Measurements from ENCODE around the gene CLHC1. TPM values are rescaled to one million over a fixed set of nuclear protein-coding genes. Genes with fewer than 3 reads are reported as not detected.
A peak's percentile ranks its signal among the peaks of the same experiment; 100 is the strongest.
"Not testable (repeated sequence)": the region's sequence is repeated elsewhere in the genome, so short reads cannot be mapped to it uniquely, and the experiment has no call there.

Gene CLHC1
- total and polyA plus RNA-seq, 4 donors, result 0.45 to 4.9 (median 2.6) TPM

DNA sequence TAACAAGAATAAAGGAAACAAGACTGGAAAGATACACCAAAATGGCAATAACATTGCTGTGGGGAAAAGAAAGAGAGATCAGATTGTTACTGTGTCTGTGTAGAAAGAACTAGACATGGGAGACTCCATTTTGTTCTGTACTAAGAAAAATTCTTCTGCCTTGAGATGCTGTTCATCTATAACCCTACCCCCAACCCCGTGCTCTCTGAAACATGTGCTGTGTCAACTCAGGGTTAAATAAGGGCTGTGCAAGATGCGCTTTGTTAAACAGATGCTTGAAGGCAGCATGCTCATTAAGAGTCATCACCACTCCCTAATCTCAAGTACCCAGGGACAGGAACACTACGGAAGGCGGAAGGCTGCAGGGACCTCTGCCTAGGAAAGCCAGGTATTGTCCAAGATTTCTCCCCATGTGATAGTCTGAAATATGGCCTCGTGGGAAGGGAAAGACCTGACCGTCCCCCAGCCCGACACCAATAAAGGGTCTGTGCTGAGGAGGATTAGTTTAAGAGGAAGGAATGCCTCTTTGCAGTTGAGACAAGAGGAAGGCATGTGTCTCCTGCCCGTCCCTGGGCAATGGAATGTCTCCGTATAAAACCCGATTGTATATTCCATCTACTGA, 47.2 kb upstream of the CLHC1 start:
- DNase-seq (ENCODE audit: low spot score); H3K4me3 ChIP-seq (ENCODE audit: low read depth in 1 of 3, low read length in 3 of 3); H3K27ac ChIP-seq (ENCODE audit: low read depth in 1 of 2, low read length in 2 of 2); H3K9ac ChIP-seq (ENCODE audit: low read depth in 1 of 2, low read length in 2 of 2); H3K27me3 ChIP-seq (ENCODE audit: control insufficient read depth in 4 of 4, insufficient read depth in 4 of 4, low read length in 3 of 4); H3K9me3 ChIP-seq (ENCODE audit: control insufficient read depth in 4 of 4, low read length in 3 of 4); H3K36me3 ChIP-seq (ENCODE audit: control insufficient read depth in 4 of 4, insufficient read depth in 3 of 4, low read depth in 1 of 4, low read length in 3 of 4): not testable (repeated sequence)
- WGBS, result 67% methylated on average over 10 of the region's 10 CpGs
- H3K4me1 ChIP-seq (ENCODE audit: control insufficient read depth in 4 of 4, insufficient read depth in 4 of 4, low read length in 3 of 4), result peaks cover 0 to 11% (median 4%) of the 10 kb centered on the region in 4 donors

DNA sequence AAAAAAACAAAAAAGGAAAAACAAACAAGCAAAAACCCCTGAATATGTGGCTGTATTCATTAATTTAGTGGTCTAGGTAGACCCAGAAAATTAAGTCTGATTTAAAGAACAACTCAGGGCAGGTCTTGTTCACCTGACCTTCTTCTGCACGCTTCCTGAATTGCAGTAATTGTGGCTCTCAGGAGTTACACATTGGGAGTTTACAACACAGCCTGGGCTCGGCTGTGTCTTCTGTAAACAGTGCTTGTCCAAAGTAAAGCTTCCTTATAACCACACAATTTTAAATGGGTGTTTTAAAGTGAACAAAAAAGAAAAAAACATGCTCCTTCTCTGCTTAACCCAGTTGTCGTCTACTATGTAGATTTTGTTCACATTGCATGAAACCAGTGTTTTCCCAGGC, 45.2 kb upstream of the CLHC1 start:
- H3K4me1 ChIP-seq (ENCODE audit: control insufficient read depth in 4 of 4, insufficient read depth in 4 of 4, low read length in 3 of 4), result peaks cover 0 to 2% (median 0%) of the 10 kb centered on the region in 4 donors
- no peaks in the 10 kb centered on the region for H3K9me3 ChIP-seq (ENCODE audit: control insufficient read depth in 4 of 4, low read length in 3 of 4)
- no peaks in the 10 kb centered on the region for H3K36me3 ChIP-seq (ENCODE audit: control insufficient read depth in 4 of 4, insufficient read depth in 3 of 4, low read depth in 1 of 4, low read length in 3 of 4)
- H3K4me3 ChIP-seq (ENCODE audit: low read depth in 1 of 3, low read length in 3 of 3), result no peak overlapping the region
- no peak overlapping the region for H3K9ac ChIP-seq (ENCODE audit: low read depth in 1 of 2, low read length in 2 of 2)
- H3K27me3 ChIP-seq (ENCODE audit: control insufficient read depth in 4 of 4, insufficient read depth in 4 of 4, low read length in 3 of 4), result no peaks in the 10 kb centered on the region
- DNase-seq (ENCODE audit: low spot score), result no peak
- 56% methylated on average over 3 of the region's 3 CpGs for WGBS
- no peak overlapping the region for H3K27ac ChIP-seq (ENCODE audit: low read depth in 1 of 2, low read length in 2 of 2)
- no peak for TF ChIP-seq RAD21 (IDR thresholded peaks at IDR 0.05)
- TF ChIP-seq GABPA (IDR thresholded peaks at IDR 0.05 in 1 of 2, conservative IDR thresholded peaks at IDR 0.05 in 1 of 2), result no peak
- no peak for TF ChIP-seq FOXA2 (IDR thresholded peaks at IDR 0.05)
- no peak for TF ChIP-seq TAF1 (conservative IDR thresholded peaks at IDR 0.05)

DNA sequence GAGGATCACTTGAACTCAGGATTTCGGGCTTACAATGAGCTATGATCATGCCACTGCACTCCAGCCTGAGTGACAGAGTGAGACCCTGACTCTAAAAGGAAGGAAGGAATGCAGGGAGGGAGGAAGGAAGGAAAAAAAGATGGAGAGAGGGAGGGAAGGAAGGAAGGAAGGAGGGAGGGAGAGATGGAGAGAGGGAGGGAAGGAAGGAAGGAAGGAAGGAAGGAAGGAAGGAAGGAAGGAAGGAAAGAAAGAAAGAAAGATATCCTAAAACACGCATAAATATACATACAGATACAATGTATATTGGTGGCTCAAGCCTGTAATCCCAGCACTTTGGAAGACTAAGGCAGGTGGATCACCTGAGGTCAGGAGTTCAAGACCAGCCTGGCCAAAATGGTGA, 42.3 kb upstream of the CLHC1 start:
- not testable (repeated sequence) for H3K4me1 ChIP-seq (ENCODE audit: control insufficient read depth in 4 of 4, insufficient read depth in 4 of 4, low read length in 3 of 4); H3K9ac ChIP-seq (ENCODE audit: low read depth in 1 of 2, low read length in 2 of 2); DNase-seq (ENCODE audit: low spot score); H3K27ac ChIP-seq (ENCODE audit: low read depth in 1 of 2, low read length in 2 of 2); H3K36me3 ChIP-seq (ENCODE audit: control insufficient read depth in 4 of 4, insufficient read depth in 3 of 4, low read depth in 1 of 4, low read length in 3 of 4); H3K27me3 ChIP-seq (ENCODE audit: control insufficient read depth in 4 of 4, insufficient read depth in 4 of 4, low read length in 3 of 4); H3K4me3 ChIP-seq (ENCODE audit: low read depth in 1 of 3, low read length in 3 of 3); H3K9me3 ChIP-seq (ENCODE audit: control insufficient read depth in 4 of 4, low read length in 3 of 4)
- 93% methylated on average over 2 of the region's 2 CpGs for WGBS

DNA sequence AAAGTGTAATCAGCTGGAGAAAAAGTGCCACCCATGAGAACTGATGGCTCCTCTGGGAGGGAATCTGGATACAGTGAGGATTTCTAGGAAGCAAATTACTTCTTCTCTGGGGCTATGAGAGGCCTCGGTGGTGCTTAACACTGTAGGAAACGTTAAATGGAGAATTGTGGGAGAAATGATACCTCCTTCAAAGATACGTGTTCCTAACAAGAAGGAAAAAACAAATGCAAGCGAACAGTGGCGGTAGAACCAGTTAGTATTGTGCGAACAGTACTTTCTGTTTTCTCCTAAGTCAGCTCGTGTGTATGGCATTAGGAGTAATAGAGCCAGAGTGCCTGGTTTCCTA, 37.5 kb upstream of the CLHC1 start:
- peak overlapping the region; percentile 80 to 90 for H3K27ac ChIP-seq (ENCODE audit: low read depth in 1 of 2, low read length in 2 of 2)
- no peaks in the 10 kb centered on the region for H3K27me3 ChIP-seq (ENCODE audit: control insufficient read depth in 4 of 4, insufficient read depth in 4 of 4, low read length in 3 of 4)
- peak overlapping the region; percentile 88 to 90 for H3K9ac ChIP-seq (ENCODE audit: low read depth in 1 of 2, low read length in 2 of 2)
- peak overlapping the region; percentile 70 to 88 (median 73) for H3K4me3 ChIP-seq (ENCODE audit: low read depth in 1 of 3, low read length in 3 of 3)
- WGBS, result 61% methylated on average over 7 of the region's 7 CpGs
- no peaks in the 10 kb centered on the region for H3K9me3 ChIP-seq (ENCODE audit: control insufficient read depth in 4 of 4, low read length in 3 of 4)
- peaks cover 1 to 11% (median 6%) of the 10 kb centered on the region in 4 donors for H3K36me3 ChIP-seq (ENCODE audit: control insufficient read depth in 4 of 4, insufficient read depth in 3 of 4, low read depth in 1 of 4, low read length in 3 of 4)
- TF ChIP-seq GABPA (IDR thresholded peaks at IDR 0.05 in 1 of 2, conservative IDR thresholded peaks at IDR 0.05 in 1 of 2) (no peak), EGR1 (IDR thresholded peaks at IDR 0.05; ENCODE audit: low read depth in 2 of 2) (no peak), HNF4A (conservative IDR thresholded peaks at IDR 0.05) (no peak), TAF1 (conservative IDR thresholded peaks at IDR 0.05) (no peak), SP1 (IDR thresholded peaks at IDR 0.05) (no peak), HNF4G (IDR thresholded peaks at IDR 0.05) (no peak), FOXA1 (IDR thresholded peaks at IDR 0.05) (no peak), RAD21 (IDR thresholded peaks at IDR 0.05) (no peak), RXRA (IDR thresholded peaks at IDR 0.05) (no peak)
- TF ChIP-seq, protein P1, sequence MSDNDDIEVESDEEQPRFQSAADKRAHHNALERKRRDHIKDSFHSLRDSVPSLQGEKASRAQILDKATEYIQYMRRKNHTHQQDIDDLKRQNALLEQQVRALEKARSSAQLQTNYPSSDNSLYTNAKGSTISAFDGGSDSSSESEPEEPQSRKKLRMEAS (IDR thresholded peaks at IDR 0.05), result no peak
- TF ChIP-seq, protein P2, sequence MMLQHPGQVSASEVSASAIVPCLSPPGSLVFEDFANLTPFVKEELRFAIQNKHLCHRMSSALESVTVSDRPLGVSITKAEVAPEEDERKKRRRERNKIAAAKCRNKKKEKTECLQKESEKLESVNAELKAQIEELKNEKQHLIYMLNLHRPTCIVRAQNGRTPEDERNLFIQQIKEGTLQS (IDR thresholded peaks at IDR 0.05), result no peak
- TF ChIP-seq, protein P3, sequence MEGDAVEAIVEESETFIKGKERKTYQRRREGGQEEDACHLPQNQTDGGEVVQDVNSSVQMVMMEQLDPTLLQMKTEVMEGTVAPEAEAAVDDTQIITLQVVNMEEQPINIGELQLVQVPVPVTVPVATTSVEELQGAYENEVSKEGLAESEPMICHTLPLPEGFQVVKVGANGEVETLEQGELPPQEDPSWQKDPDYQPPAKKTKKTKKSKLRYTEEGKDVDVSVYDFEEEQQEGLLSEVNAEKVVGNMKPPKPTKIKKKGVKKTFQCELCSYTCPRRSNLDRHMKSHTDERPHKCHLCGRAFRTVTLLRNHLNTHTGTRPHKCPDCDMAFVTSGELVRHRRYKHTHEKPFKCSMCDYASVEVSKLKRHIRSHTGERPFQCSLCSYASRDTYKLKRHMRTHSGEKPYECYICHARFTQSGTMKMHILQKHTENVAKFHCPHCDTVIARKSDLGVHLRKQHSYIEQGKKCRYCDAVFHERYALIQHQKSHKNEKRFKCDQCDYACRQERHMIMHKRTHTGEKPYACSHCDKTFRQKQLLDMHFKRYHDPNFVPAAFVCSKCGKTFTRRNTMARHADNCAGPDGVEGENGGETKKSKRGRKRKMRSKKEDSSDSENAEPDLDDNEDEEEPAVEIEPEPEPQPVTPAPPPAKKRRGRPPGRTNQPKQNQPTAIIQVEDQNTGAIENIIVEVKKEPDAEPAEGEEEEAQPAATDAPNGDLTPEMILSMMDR (IDR thresholded peaks at IDR 0.05; ENCODE audit: low read depth, low read length, missing input control), result no peak
- TF ChIP-seq, protein P4, sequence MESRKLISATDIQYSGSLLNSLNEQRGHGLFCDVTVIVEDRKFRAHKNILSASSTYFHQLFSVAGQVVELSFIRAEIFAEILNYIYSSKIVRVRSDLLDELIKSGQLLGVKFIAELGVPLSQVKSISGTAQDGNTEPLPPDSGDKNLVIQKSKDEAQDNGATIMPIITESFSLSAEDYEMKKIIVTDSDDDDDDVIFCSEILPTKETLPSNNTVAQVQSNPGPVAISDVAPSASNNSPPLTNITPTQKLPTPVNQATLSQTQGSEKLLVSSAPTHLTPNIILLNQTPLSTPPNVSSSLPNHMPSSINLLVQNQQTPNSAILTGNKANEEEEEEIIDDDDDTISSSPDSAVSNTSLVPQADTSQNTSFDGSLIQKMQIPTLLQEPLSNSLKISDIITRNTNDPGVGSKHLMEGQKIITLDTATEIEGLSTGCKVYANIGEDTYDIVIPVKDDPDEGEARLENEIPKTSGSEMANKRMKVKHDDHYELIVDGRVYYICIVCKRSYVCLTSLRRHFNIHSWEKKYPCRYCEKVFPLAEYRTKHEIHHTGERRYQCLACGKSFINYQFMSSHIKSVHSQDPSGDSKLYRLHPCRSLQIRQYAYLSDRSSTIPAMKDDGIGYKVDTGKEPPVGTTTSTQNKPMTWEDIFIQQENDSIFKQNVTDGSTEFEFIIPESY (IDR thresholded peaks at IDR 0.05), result no peak
- DNase-seq (ENCODE audit: low spot score), result no peak
- peaks cover 0 to 14% (median 6%) of the 10 kb centered on the region in 4 donors for H3K4me1 ChIP-seq (ENCODE audit: control insufficient read depth in 4 of 4, insufficient read depth in 4 of 4, low read length in 3 of 4)
